GM12878 (cell line): ENCODE results near the gene TPO. TPM values are rescaled to one million over a fixed set of nuclear protein-coding genes. Genes with fewer than 3 reads are reported as not detected.

Experiments used
- ATAC-seq: fragments of 200-7000 bp; cut with Tn5 transposase; 3 replicates; pipeline ENCODE4 v1.9.1; 2020; ENCODE audit warnings: mild to moderate bottlenecking, moderate library complexity
- BruUV-seq: library from RNA; stranded (reverse); fragments of 400-500 nt; replicated peaks from 2 replicates; lab custom pipeline; 2021; lab: Mats Ljungman, UMichigan
- CTCF ChIA-PET: fragments of 300-600 bp; sonication (Branson Sonifier 250); formaldehyde crosslinking; extraction: SDS; loops from one replicate; lab custom pipeline; 2021; ENCODE audit warnings: inconsistent platforms; lab: Yijun Ruan, JAX
- POLR2A ChIA-PET: fragments of 350-600 bp; formaldehyde crosslinking; extraction: SDS; loops from one replicate; lab custom pipeline; 2021; ENCODE audit warnings: inconsistent platforms; lab: Charles Lee
- RAD21 ChIA-PET: fragments of 300-600 bp; sonication (Branson Sonifier 250); formaldehyde crosslinking; loops from one replicate; lab custom pipeline; 2023; ENCODE audit warnings: antibody characterized with exemption; ENCODE audit not compliant: unreplicated experiment; lab: Charles Lee
- SMC1A ChIA-PET: fragments of 300-600 bp; sonication (Branson Sonifier 250); formaldehyde crosslinking; loops from one replicate; lab custom pipeline; 2023; ENCODE audit not compliant: unreplicated experiment, uncharacterized antibody; lab: Charles Lee
- DNase-seq: peaks from one replicate; pipeline ENCODE4 v3.0.0-alpha.2; 2011; ENCODE audit warnings: low read depth, low spot score
- FAIRE-seq: peaks from 3 replicates; lab custom pipeline; 2011; peaks lifted over from hg19 to GRCh38; lab: Jason Lieb, UNC
- H2AFZ ChIP-seq: 2 replicates; pipeline ENCODE4 v1.6.0; 2011; ENCODE audit warnings: low read depth, low read length, control low read depth; ENCODE audit not compliant: control insufficient read depth
- H3K27ac ChIP-seq: 2 replicates; pipeline ENCODE4 v1.5.1; 2011; ENCODE audit warnings: control low read depth; ENCODE audit not compliant: control insufficient read depth, insufficient read depth
- H3K27me3 ChIP-seq, 2 experiments: replicated peaks in 1 of 2; 2 replicates each; pipeline versions ENCODE4 v1.6.0 to v1.6.1; 2011; ENCODE audit warnings: low read length in 1 of 2; ENCODE audit not compliant: control insufficient read depth in 2 of 2, insufficient read depth in 2 of 2
- H3K36me3 ChIP-seq, 2 experiments: 2 replicates each; pipeline ENCODE4 v1.5.1; 2011; ENCODE audit warnings: low read length in 1 of 2; ENCODE audit not compliant: control insufficient read depth in 2 of 2, insufficient read depth in 2 of 2
- H3K4me1 ChIP-seq: 2 replicates; pipeline ENCODE4 v1.6.1; 2011; ENCODE audit warnings: mild to moderate bottlenecking, low read length, moderate library complexity, mixed read lengths; ENCODE audit not compliant: control insufficient read depth, insufficient read depth
- H3K4me2 ChIP-seq: 2 replicates; pipeline ENCODE4 v1.6.0; 2011; ENCODE audit warnings: control low read depth; ENCODE audit not compliant: control insufficient read depth, insufficient read depth
- H3K4me3 ChIP-seq: fragments of 200-600 bp; sonication (generic); 2 replicates; pipeline ENCODE4 v1.5.1; 2016
- H3K79me2 ChIP-seq: 2 replicates; pipeline ENCODE4 v1.6.0; 2011; ENCODE audit warnings: low read length; ENCODE audit not compliant: control insufficient read depth, insufficient read depth
- H3K9ac ChIP-seq: 2 replicates; pipeline ENCODE4 v1.8.0; 2011; ENCODE audit warnings: low read length, control low read depth, mixed read lengths; ENCODE audit not compliant: control insufficient read depth, insufficient read depth
- H3K9me3 ChIP-seq: replicated peaks from 3 replicates; pipeline ENCODE4 v1.5.1; 2011; ENCODE audit warnings: mild to moderate bottlenecking, low read length; ENCODE audit not compliant: control insufficient read depth, insufficient read depth
- H4K20me1 ChIP-seq: 2 replicates; pipeline ENCODE4 v1.6.0; 2011; ENCODE audit not compliant: control insufficient read depth, insufficient read depth
- ASH2L ChIP-seq: fragments of 300-600, 200-600 bp; sonication (generic); IDR thresholded peaks from 2 replicates; pipeline ENCODE4 v1.6.1; 2017; ENCODE audit warnings: low read depth, mild to moderate bottlenecking, borderline replicate concordance
- BHLHE40 ChIP-seq, 2 experiments: fragments of 450-650 bp in 1 of 2; IDR thresholded peaks; 2 replicates each; pipeline ENCODE4 v1.6.1; 2011 to 2017; ENCODE audit warnings: low read depth in 2 of 2, borderline replicate concordance in 1 of 2, improper control_type of control experiment in 1 of 2, low read length in 1 of 2, mild to moderate bottlenecking in 1 of 2
- NRF1 ChIP-seq: conservative IDR thresholded peaks from 2 replicates; pipeline ENCODE4 v1.6.1; 2011; ENCODE audit warnings: mild to moderate bottlenecking, low read depth, low read length, improper control_type of control experiment
- PAX8 ChIP-seq: fragments of 450-650 bp; IDR thresholded peaks from 2 replicates; pipeline ENCODE4 v1.6.1; 2017; ENCODE audit warnings: mild to moderate bottlenecking, moderate library complexity
- PML ChIP-seq: IDR thresholded peaks from 2 replicates; pipeline ENCODE4 v1.6.1; 2012; ENCODE audit warnings: low read length, inconsistent platforms
- POLR2AphosphoS5 ChIP-seq: IDR thresholded peaks from 2 replicates; pipeline ENCODE4 v1.6.1; 2011; ENCODE audit warnings: mild to moderate bottlenecking, low read length, inconsistent platforms
- RELA ChIP-seq: fragments of 450-650 bp; IDR thresholded peaks from 2 replicates; pipeline ENCODE4 v1.8.0; 2014; ENCODE audit warnings: borderline replicate concordance; ENCODE audit not compliant: partially characterized antibody
- SIX5 ChIP-seq: IDR thresholded peaks from 2 replicates; pipeline ENCODE4 v1.6.1; 2011; ENCODE audit warnings: mild to moderate bottlenecking, low read depth, low read length, moderate library complexity; ENCODE audit not compliant: severe bottlenecking
- SMC3 ChIP-seq: IDR thresholded peaks from 2 replicates; pipeline ENCODE4 v1.6.1; 2011; ENCODE audit warnings: low read length, improper control_type of control experiment, borderline replicate concordance
- TARDBP ChIP-seq: IDR thresholded peaks from 2 replicates; pipeline ENCODE4 v1.6.1; 2016; ENCODE audit warnings: borderline replicate concordance
- TCF3 ChIP-seq: IDR thresholded peaks from 2 replicates; pipeline ENCODE4 v1.6.1; 2012; ENCODE audit warnings: low read depth, mild to moderate bottlenecking, low read length, borderline replicate concordance; ENCODE audit not compliant: insufficient read depth
- TCF7 ChIP-seq: IDR thresholded peaks from 2 replicates; pipeline ENCODE4 v1.6.1; 2014; ENCODE audit warnings: antibody characterized with exemption, borderline replicate concordance
- ZNF384 ChIP-seq: IDR thresholded peaks from 2 replicates; pipeline ENCODE4 v1.6.1; 2012; ENCODE audit warnings: low read depth, mild to moderate bottlenecking, low read length, improper control_type of control experiment, borderline replicate concordance
- ZSCAN29 ChIP-seq: fragments of 450-650 bp; IDR thresholded peaks from 2 replicates; pipeline ENCODE4 v1.6.1; 2017; ENCODE audit warnings: mild to moderate bottlenecking, moderate library complexity
- WGBS: methylation state at CpG from one replicate; pipeline ENCODE4 v1.1.6; 2016; ENCODE audit warnings: low lambda C conversion rate; ENCODE audit not compliant: insufficient replicate concordance, insufficient coverage; ENCODE audit errors: missing lambda C conversion rate; 5-methylcytosine and 5-hydroxymethylcytosine counted together
- in situ Hi-C: fragments of 300-500 bp; cut with MboI; formaldehyde crosslinking; loops from 9 replicates; pipeline ENCODE4 v1.14.3; 2018; ENCODE audit warnings: mixed read lengths
- intact Hi-C: fragments of 100-400 bp; cut with micrococcal nuclease; formaldehyde crosslinking; loops from one replicate; pipeline ENCODE4 v1.14.2; 2022; ENCODE audit not compliant: unreplicated experiment
- polyA plus RNA-seq, 11 experiments: library from polyadenylated mRNA; depleted of rRNA in 4 of 11; unstranded in 6 of 11; stranded (reverse) in 5 of 11; fragments of >200 nt; fragmentation: Nextera tagmentation in 4 of 11; fragmentation: Illumina TruSeq in 1 of 11; extraction: Ambion mirVana in 4 of 11; extraction: Trizol in 1 of 11; gene quantifications; 1 replicate in 1 of 11; 2 replicates in 10 of 11; pipeline versions ENCODE4 v1.2.1 to v1.2.3, GENCODE V29; 2011 to 2016; ENCODE audit warnings: inconsistent platforms in 2 of 11, missing spikeins in 2 of 11, low read depth in 1 of 11
- total RNA-seq, 4 experiments: library from RNA; depleted of rRNA in 3 of 4; stranded (reverse); fragments of >200 nt in 3 of 4; fragmentation: Illumina TruSeq in 1 of 4; extraction: Trizol in 1 of 4; gene quantifications; 2 replicates each; pipeline versions ENCODE4 v1.2.1 to v1.2.3, GENCODE V29; 2013 to 2021
- TF ChIP-seq, protein P1 (sequence below): fragments of 150-350 bp; IDR thresholded peaks from 2 replicates; pipeline ENCODE4 v1.6.1; 2016; ENCODE audit warnings: low read depth, low read length
- TF ChIP-seq, protein P2 (sequence below): IDR thresholded peaks from 2 replicates; pipeline ENCODE4 v1.6.1; 2011; ENCODE audit warnings: borderline replicate concordance, low read depth, mild to moderate bottlenecking, moderate library complexity, low read length; ENCODE audit not compliant: insufficient read depth, poor library complexity, severe bottlenecking
- TF ChIP-seq, protein P3 (sequence below): fragments of 450-650 bp; IDR thresholded peaks from 2 replicates; pipeline ENCODE4 v1.6.1; 2014; ENCODE audit warnings: mild to moderate bottlenecking

The TPO gene
- total and polyA plus RNA-seq, 10 of the 15 experiments (the other 5 are each of a cell fraction or from before 2014, with no cell fraction given), result 0.07 to 0.11 TPM; not detected in 8

DNA sequence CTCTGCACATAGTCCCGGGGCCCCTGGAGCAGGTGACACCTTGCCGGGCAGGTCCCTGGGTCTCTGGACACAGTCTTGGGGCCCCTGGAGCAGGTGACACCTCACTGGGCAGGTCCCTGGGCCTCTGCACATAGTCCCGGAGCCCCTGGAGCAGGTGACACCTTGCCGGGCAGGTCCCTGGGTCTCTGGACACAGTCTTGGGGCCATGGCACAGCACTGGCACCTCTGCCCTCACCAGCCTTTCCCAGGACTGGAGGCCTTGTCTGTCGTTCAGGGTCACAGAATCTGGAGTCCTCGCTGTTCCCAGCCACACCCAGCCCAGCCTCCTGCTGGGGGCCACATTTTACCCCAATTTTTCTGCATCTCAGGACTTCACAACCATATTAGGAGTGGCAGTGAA is 2.2 kb downstream of the TPO start:
- no peak overlapping the region for H2AFZ ChIP-seq
- POLR2A ChIA-PET, result no interaction called here
- H3K79me2 ChIP-seq, result no peaks in the 10 kb centered on the region
- CTCF ChIA-PET, result no interaction called here
- intact Hi-C loops (no loop called here), in situ Hi-C loops (no loop called here)
- ATAC-seq (no peak), FAIRE-seq (no peak), DNase-seq (no peak)
- BruUV-seq, result no TSS peak
- no peaks in the 10 kb centered on the region; the same call in 2 of the 3 replicates for H3K9me3 ChIP-seq
- no peak overlapping the region for H3K27ac ChIP-seq
- no peak overlapping the region for H3K4me2 ChIP-seq
- 2% methylated on average over 4 of the region's 6 CpGs for WGBS
- SMC1A ChIA-PET, result no interaction called here
- H4K20me1 ChIP-seq, result no peaks in the 10 kb centered on the region
- RAD21 ChIA-PET, result no interaction called here
- no peaks in the 10 kb centered on the region for H3K36me3 ChIP-seq
- H3K4me1 ChIP-seq, result no peaks in the 10 kb centered on the region
- no peak overlapping the region for H3K9ac ChIP-seq
- TF ChIP-seq SIX5 (no peak), ZNF384 (no peak), PAX8 (no peak), TARDBP (no peak), PML (no peak), ZSCAN29 (no peak), NRF1 (no peak), RELA (no peak), TCF7 (no peak), TCF3 (no peak), POLR2AphosphoS5 (no peak), ASH2L (no peak), BHLHE40 (IDR thresholded peaks at IDR 0.05; ENCODE audit: borderline replicate concordance in 1 of 2, low read depth in 2 of 2, low read length in 1 of 2) (no peak), SMC3 (no peak)
- TF ChIP-seq, protein P1, sequence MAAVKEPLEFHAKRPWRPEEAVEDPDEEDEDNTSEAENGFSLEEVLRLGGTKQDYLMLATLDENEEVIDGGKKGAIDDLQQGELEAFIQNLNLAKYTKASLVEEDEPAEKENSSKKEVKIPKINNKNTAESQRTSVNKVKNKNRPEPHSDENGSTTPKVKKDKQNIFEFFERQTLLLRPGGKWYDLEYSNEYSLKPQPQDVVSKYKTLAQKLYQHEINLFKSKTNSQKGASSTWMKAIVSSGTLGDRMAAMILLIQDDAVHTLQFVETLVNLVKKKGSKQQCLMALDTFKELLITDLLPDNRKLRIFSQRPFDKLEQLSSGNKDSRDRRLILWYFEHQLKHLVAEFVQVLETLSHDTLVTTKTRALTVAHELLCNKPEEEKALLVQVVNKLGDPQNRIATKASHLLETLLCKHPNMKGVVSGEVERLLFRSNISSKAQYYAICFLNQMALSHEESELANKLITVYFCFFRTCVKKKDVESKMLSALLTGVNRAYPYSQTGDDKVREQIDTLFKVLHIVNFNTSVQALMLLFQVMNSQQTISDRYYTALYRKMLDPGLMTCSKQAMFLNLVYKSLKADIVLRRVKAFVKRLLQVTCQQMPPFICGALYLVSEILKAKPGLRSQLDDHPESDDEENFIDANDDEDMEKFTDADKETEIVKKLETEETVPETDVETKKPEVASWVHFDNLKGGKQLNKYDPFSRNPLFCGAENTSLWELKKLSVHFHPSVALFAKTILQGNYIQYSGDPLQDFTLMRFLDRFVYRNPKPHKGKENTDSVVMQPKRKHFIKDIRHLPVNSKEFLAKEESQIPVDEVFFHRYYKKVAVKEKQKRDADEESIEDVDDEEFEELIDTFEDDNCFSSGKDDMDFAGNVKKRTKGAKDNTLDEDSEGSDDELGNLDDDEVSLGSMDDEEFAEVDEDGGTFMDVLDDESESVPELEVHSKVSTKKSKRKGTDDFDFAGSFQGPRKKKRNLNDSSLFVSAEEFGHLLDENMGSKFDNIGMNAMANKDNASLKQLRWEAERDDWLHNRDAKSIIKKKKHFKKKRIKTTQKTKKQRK, result no peak
- TF ChIP-seq, protein P2, sequence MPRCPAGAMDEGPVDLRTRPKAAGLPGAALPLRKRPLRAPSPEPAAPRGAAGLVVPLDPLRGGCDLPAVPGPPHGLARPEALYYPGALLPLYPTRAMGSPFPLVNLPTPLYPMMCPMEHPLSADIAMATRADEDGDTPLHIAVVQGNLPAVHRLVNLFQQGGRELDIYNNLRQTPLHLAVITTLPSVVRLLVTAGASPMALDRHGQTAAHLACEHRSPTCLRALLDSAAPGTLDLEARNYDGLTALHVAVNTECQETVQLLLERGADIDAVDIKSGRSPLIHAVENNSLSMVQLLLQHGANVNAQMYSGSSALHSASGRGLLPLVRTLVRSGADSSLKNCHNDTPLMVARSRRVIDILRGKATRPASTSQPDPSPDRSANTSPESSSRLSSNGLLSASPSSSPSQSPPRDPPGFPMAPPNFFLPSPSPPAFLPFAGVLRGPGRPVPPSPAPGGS, result no peak
- TF ChIP-seq, protein P3, sequence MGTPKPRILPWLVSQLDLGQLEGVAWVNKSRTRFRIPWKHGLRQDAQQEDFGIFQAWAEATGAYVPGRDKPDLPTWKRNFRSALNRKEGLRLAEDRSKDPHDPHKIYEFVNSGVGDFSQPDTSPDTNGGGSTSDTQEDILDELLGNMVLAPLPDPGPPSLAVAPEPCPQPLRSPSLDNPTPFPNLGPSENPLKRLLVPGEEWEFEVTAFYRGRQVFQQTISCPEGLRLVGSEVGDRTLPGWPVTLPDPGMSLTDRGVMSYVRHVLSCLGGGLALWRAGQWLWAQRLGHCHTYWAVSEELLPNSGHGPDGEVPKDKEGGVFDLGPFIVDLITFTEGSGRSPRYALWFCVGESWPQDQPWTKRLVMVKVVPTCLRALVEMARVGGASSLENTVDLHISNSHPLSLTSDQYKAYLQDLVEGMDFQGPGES, result no peak
- no peak overlapping the region for H3K4me3 ChIP-seq
- no peaks in the 10 kb centered on the region for H3K27me3 ChIP-seq
